ENCODE results near the gene RAB11B. TPM values are rescaled to one million over a fixed set of nuclear protein-coding genes. Genes with fewer than 3 reads are reported as not detected.
A peak's percentile ranks its signal among the peaks of the same experiment; 100 is the strongest.
"Not testable (repeated sequence)": the region's sequence is repeated elsewhere in the genome, so short reads cannot be mapped to it uniquely, and the experiment has no call there.

RAB11B gene
- total and polyA plus RNA-seq, 9 of the 15 experiments (the other 6 are each of a cell fraction or from before 2014, with no cell fraction given): 0.74 to 71.0 (median 13.8) TPM

DNA sequence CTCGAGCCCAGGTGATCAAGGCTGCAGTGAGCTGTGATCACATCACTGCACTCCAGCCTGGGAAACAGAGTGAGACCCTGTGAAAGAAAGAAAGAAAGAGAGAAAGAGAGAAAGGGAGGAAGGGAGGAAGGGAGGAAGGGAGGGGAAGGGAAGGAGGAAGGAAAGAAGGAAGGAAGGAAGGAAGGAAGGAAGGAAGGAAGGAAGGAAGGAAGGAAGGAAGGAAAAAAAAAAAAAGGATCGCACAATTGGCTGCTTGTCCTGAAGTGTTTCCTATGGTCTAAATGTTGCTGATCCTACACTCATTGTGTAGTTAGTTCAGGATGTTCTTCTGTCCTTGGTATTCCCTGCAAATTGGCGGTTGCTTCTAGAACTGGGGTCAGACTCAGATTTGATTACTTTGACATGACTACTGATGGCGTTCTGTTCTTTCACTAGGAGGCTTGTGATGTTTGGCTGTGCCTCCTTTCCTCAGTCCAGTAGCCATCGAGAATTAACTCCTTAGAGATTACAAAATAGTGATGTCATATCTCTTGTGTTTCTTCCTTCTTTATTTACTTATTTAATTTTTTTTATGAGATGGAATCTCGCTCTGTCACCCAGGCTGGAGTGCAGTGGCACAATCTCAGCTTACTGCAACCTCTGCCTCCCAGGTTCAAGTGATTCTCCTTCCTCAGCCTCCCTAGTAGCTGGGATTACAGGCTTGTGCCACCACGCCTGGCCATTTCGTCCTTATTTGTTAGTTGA lies 40.4 kb upstream of the RAB11B start:
- H2AFZ ChIP-seq (ENCODE audit: low read depth, low read length); BruUV-seq (replicated peaks); H3K36me3 ChIP-seq (ENCODE audit: control insufficient read depth, insufficient read depth, low read length); H3K9me1 ChIP-seq (ENCODE audit: control insufficient read depth, insufficient read depth, low read length); H3K4me1 ChIP-seq (replicated peaks in 1 of 2; ENCODE audit: control insufficient read depth in 2 of 2, insufficient read depth in 2 of 2, low read length in 2 of 2); H3K4me2 ChIP-seq (ENCODE audit: insufficient read depth, low read length); H3K4me3 ChIP-seq; FAIRE-seq; DNase-seq (ENCODE audit: extremely low read depth in 1 of 4, low spot score in 3 of 4); H4K20me1 ChIP-seq (replicated peaks; ENCODE audit: control insufficient read depth, insufficient read depth, low read length); H3K79me2 ChIP-seq (ENCODE audit: control insufficient read depth, insufficient read depth, low read length); H3K9ac ChIP-seq (ENCODE audit: insufficient read depth in 1 of 2, low read depth in 2 of 2, low read length in 2 of 2); in situ Hi-C loops (cut with MboI); ATAC-seq; H3K9me3 ChIP-seq (replicated peaks; ENCODE audit: control insufficient read depth, insufficient read depth, low read depth, low read length); H3K27ac ChIP-seq (ENCODE audit: extremely low read depth, low read depth, low read length): not testable (repeated sequence)
- intact Hi-C loops (cut with micrococcal nuclease): loop anchor here (5.0 kb wide), 2 partner anchors 158 to 228 kb away; partner anchors contain the start of gene MYO1F
- H3K27me3 ChIP-seq (ENCODE audit: control insufficient read depth in 2 of 2, insufficient read depth in 2 of 2, low read length in 2 of 2): peaks cover 2 to 11% of the 10 kb centered on the region in 2 experiments; a peak in 4 of 5 replicates
- CTCF ChIA-PET (ENCODE audit: low intra/inter-chr PET ratio): interaction anchor here (0.7 kb wide), 1 partner anchor 163 kb away, joined by 3 read pairs; no protein-coding TSS in a partner anchor
- WGBS (ENCODE audit: insufficient coverage, low coverage, missing lambda C conversion rate): 8% methylated on average over 8 of the region's 8 CpGs
- TF ChIP-seq ZNF512 (tag; IDR thresholded peaks at IDR 0.05): peak; percentile 46; the same call in 1 of the 2 replicates
- POLR2A ChIA-PET: interaction anchor here (1.1 kb wide), 1 partner anchor 74 kb away, joined by 4 read pairs; no protein-coding TSS in a partner anchor

All from K562 (cell line).